Thoracic aorta (tissue), 2 donors: Measurements from ENCODE around the gene USP15. TPM values are rescaled to one million over a fixed set of nuclear protein-coding genes. Genes with fewer than 3 reads are reported as not detected.

Experiments
- ATAC-seq: fragments of 150-250 bp; one replicate; pipeline ENCODE4 v1.8.0; 2017; ENCODE audit warnings: low read depth; ENCODE audit not compliant: insufficient number of reproducible peaks, low FRiP score
- DNase-seq: peaks from one replicate; pipeline ENCODE4 v3.0.0-alpha.2; 2020; ENCODE audit warnings: low spot score
- H3K27ac ChIP-seq, 2 donors: fragments of 200-600 bp; sonication (generic); 1 replicate in 1 of 2; 2 replicates in 1 of 2; pipeline ENCODE4 v1.5.1; 2016; ENCODE audit warnings: mild to moderate bottlenecking in 2 of 2, moderate library complexity in 2 of 2
- H3K27me3 ChIP-seq: fragments of 200-600 bp; sonication (generic); replicated peaks from 2 replicates; pipeline ENCODE4 v1.6.0; 2016; ENCODE audit warnings: mild to moderate bottlenecking; ENCODE audit not compliant: insufficient read depth
- H3K36me3 ChIP-seq: fragments of 200-600 bp; sonication (generic); one replicate; pipeline ENCODE4 v1.5.1; 2016
- H3K4me1 ChIP-seq, 2 donors: fragments of 200-600 bp; sonication (generic); 1 replicate in 1 of 2; 2 replicates in 1 of 2; pipeline versions ENCODE4 v1.5.1 to v1.6.0; 2016; ENCODE audit warnings: low read depth in 2 of 2, mild to moderate bottlenecking in 1 of 2; ENCODE audit not compliant: control insufficient read depth in 1 of 2
- H3K4me3 ChIP-seq: fragments of 200-600 bp; sonication (generic); 2 replicates; pipeline ENCODE4 v1.5.1; 2016; ENCODE audit warnings: mild to moderate bottlenecking
- H3K9me3 ChIP-seq: fragments of 200-600 bp; sonication (generic); 2 replicates; pipeline ENCODE4 v1.5.1; 2016
- total RNA-seq, 2 donors: library from RNA; depleted of rRNA; stranded (reverse); fragments of >200 nt; gene quantifications; one replicate each; pipeline versions ENCODE4 v1.1.0 to v1.2.3, GENCODE V29; 2016
- TF ChIP-seq, protein P1 (sequence below): fragments of 200-600 bp; sonication (generic); IDR thresholded peaks from one replicate; pipeline ENCODE4 v1.5.1; 2019; ENCODE audit warnings: antibody characterized with exemption

The USP15 gene
- total RNA-seq, 2 donors from 2014 or later = 39.5 to 128 TPM

- no peaks in the 10 kb centered on the region for H3K27me3 ChIP-seq
- no peak for DNase-seq
- TF ChIP-seq, protein P1, sequence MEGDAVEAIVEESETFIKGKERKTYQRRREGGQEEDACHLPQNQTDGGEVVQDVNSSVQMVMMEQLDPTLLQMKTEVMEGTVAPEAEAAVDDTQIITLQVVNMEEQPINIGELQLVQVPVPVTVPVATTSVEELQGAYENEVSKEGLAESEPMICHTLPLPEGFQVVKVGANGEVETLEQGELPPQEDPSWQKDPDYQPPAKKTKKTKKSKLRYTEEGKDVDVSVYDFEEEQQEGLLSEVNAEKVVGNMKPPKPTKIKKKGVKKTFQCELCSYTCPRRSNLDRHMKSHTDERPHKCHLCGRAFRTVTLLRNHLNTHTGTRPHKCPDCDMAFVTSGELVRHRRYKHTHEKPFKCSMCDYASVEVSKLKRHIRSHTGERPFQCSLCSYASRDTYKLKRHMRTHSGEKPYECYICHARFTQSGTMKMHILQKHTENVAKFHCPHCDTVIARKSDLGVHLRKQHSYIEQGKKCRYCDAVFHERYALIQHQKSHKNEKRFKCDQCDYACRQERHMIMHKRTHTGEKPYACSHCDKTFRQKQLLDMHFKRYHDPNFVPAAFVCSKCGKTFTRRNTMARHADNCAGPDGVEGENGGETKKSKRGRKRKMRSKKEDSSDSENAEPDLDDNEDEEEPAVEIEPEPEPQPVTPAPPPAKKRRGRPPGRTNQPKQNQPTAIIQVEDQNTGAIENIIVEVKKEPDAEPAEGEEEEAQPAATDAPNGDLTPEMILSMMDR = no peak
- H3K27ac ChIP-seq = no peak overlapping the region
- H3K4me1 ChIP-seq = peaks cover 0 to 7% of the 10 kb centered on the region in 2 donors
- no peaks in the 10 kb centered on the region for H3K9me3 ChIP-seq
- H3K36me3 ChIP-seq = peaks cover 13% of the 10 kb centered on the region
- no peak for ATAC-seq
- H3K4me3 ChIP-seq = no peak overlapping the region
These were observed 44.4 kb downstream of the USP15 start for GRCh38 chr12:62304560-62304959.

GRCh38 chr12:62305778-62306177, 45.6 kb downstream of the USP15 start:
- ATAC-seq (no peak), DNase-seq (no peak)
- Histone ChIP-seq H3K36me3 (peaks cover 13% of the 10 kb centered on the region), H3K9me3 (no peaks in the 10 kb centered on the region), H3K4me3 (no peak overlapping the region), H3K27ac (no peak overlapping the region), H3K27me3 (no peaks in the 10 kb centered on the region), H3K4me1 (no peaks in the 10 kb centered on the region)
- TF ChIP-seq, protein P1 = no peak

DNA sequence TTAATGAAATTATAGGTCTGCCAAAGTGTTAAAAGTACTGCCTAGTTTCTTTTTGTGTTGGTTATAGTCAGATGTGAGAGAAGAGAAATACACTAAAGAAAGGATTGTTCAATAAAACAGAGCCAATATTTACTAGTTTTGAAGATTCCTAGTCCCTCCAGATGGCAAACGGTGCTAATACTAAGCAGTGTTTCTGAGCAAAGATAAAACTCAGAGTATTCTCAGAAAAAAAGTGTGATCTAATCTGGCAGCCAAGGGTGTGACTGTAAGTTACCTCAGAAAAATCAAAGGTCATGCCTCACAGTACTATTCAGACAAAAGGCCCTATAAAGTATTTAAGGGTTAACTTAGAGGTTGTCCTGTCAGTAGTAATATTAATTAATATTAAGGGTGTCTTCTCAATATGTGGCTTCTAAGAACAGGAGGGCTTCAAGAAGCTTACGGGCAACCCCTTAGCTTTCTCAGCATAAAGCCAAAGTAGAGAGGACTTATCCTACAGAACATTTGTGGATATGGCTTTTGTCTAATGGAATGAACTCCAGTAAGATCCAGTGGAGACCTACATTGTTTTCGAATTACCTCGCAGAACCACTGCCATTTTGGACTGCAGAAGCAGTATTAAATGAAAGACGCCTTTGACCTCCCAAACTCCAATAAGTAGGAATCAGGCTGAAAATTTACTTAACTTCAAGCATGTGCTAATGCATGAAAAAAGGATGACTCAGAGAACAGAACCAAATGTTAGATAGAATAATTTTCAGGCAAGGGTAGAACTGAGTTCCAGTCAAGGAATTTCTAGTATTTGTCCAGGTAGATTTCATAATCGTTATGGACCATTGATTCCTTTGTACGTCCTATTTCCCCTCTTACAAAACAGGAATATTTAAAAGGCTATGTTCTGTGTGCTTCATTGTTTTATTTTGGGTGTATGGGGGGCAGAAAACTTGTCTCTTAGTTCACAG, 46.6 kb downstream of the USP15 start:
- H3K4me3 ChIP-seq = no peak overlapping the region
- H3K36me3 ChIP-seq = peaks cover 13% of the 10 kb centered on the region
- ATAC-seq (no peak), DNase-seq (no peak)
- no peaks in the 10 kb centered on the region for H3K4me1 ChIP-seq
- no peaks in the 10 kb centered on the region for H3K9me3 ChIP-seq
- no peak overlapping the region for H3K27ac ChIP-seq
- TF ChIP-seq, protein P1 = no peak
- no peaks in the 10 kb centered on the region for H3K27me3 ChIP-seq

- H3K4me1 ChIP-seq = peaks cover 0 to 5% of the 10 kb centered on the region in 2 donors
- H3K27me3 ChIP-seq = no peaks in the 10 kb centered on the region
- H3K9me3 ChIP-seq = no peaks in the 10 kb centered on the region
- no peak overlapping the region for H3K27ac ChIP-seq
- ATAC-seq = no peak
- TF ChIP-seq, protein P1 = no peak
- no peak overlapping the region for H3K4me3 ChIP-seq
- peaks cover 13% of the 10 kb centered on the region for H3K36me3 ChIP-seq
- no peak for DNase-seq
These were observed 48.0 kb downstream of the USP15 start for GRCh38 chr12:62308201-62308600.

GRCh38 chr12:62313727-62314380, 53.6 kb downstream of the USP15 start:
- TF ChIP-seq, protein P1 = no peak
- H3K27me3 ChIP-seq = no peaks in the 10 kb centered on the region
- DNase-seq (no peak), ATAC-seq (no peak)
- no peak overlapping the region for H3K4me3 ChIP-seq
- H3K9me3 ChIP-seq = no peaks in the 10 kb centered on the region
- H3K27ac ChIP-seq = no peak overlapping the region
- peaks cover 9% of the 10 kb centered on the region in 2 donors for H3K4me1 ChIP-seq
- peaks cover 2% of the 10 kb centered on the region for H3K36me3 ChIP-seq
